GM23338 (cell line): ENCODE data around the gene CYSLTR2.

Experiments used
- CTCF ChIP-seq, 2 experiments: fragments of 200-600 bp in 1 of 2; sonication (generic) in 1 of 2; conservative IDR thresholded peaks; 2 replicates each; pipeline versions ENCODE4 v1.5.1 to v1.6.1; 2016 to 2017; ENCODE audit warnings: antibody characterized with exemption in 2 of 2, low read depth in 2 of 2, mild to moderate bottlenecking in 2 of 2, moderate library complexity in 1 of 2
- EZH2phosphoT487 ChIP-seq: fragments of 200-600 bp; sonication (generic); IDR thresholded peaks from one replicate; pipeline ENCODE4 v1.8.1; 2018; ENCODE audit warnings: antibody characterized with exemption; ENCODE audit not compliant: unreplicated experiment
- POLR2AphosphoS5 ChIP-seq: IDR thresholded peaks from 2 replicates; pipeline ENCODE4 v1.6.1; 2016; ENCODE audit warnings: antibody characterized with exemption, low read depth
- REST ChIP-seq: IDR thresholded peaks from one replicate; pipeline ENCODE4 v1.6.1; 2018; ENCODE audit warnings: antibody characterized with exemption; ENCODE audit not compliant: unreplicated experiment
- STAT1 ChIP-seq: IDR thresholded peaks from one replicate; pipeline ENCODE4 v1.6.1; 2016; ENCODE audit warnings: antibody characterized with exemption; ENCODE audit not compliant: unreplicated experiment

GRCh38 chr13:48749144-48749543, 95.4 kb downstream of the CYSLTR2 start:
- TF ChIP-seq CTCF (conservative IDR thresholded peaks at IDR 0.05; ENCODE audit: low read depth in 2 of 2) (no peak), REST (no peak), POLR2AphosphoS5 (no peak), STAT1 (no peak), EZH2phosphoT487 (no peak)
